Ishikawa (cell line): ENCODE measurements around the gene TF.

Experiments used
- CEBPB ChIP-seq: IDR thresholded peaks from 2 replicates; pipeline ENCODE4 v1.6.1; 2012
- EGR1 ChIP-seq: IDR thresholded peaks from 2 replicates; pipeline ENCODE4 v1.6.1; 2012
- EP300 ChIP-seq: IDR thresholded peaks from 2 replicates; pipeline ENCODE4 v1.6.1; 2012; ENCODE audit warnings: borderline replicate concordance
- FOXM1 ChIP-seq: IDR thresholded peaks from 2 replicates; pipeline ENCODE4 v1.6.1; 2012; ENCODE audit warnings: low read depth, borderline replicate concordance
- NFIC ChIP-seq: IDR thresholded peaks from 2 replicates; pipeline ENCODE4 v1.6.1; 2012
- RAD21 ChIP-seq: IDR thresholded peaks from 2 replicates; pipeline ENCODE4 v1.6.1; 2012; ENCODE audit warnings: low read depth
- TCF12 ChIP-seq: IDR thresholded peaks from 2 replicates; pipeline ENCODE4 v1.6.1; 2012; ENCODE audit warnings: low read depth
- TEAD4 ChIP-seq: IDR thresholded peaks from 2 replicates; pipeline ENCODE4 v1.6.1; 2012
- YY1 ChIP-seq: IDR thresholded peaks from 2 replicates; pipeline ENCODE4 v1.6.1; 2012; ENCODE audit warnings: low read depth
- TF ChIP-seq, protein P1 (sequence below): IDR thresholded peaks from 2 replicates; pipeline ENCODE4 v1.6.1; 2012; ENCODE audit warnings: low read depth, mild to moderate bottlenecking
- TF ChIP-seq, protein P2 (sequence below): IDR thresholded peaks from 2 replicates; pipeline ENCODE4 v1.6.1; 2012

DNA sequence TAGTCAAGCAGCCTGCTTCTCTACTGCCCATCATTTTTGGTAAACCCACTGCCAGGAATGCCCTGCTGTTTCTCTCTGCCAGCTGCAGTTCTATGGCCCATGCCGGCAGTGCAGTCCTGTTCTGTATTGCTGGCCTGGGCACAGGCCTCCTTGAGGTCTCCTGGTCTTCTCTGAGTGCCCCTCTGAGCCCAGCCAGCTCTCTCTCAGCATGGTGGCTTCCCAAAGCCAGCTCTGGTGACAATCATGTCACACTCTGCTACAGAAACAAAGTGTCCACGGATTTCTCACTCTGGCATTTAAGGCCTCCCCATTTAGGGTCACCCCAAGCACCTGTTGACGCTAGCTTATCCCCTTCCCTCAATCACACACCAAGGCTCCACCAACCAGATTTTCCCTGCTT lies 83.9 kb downstream of the TF start:
- no peak for TF ChIP-seq TEAD4
- TF ChIP-seq CEBPB: no peak
- no peak for TF ChIP-seq YY1
- TF ChIP-seq, protein P1, sequence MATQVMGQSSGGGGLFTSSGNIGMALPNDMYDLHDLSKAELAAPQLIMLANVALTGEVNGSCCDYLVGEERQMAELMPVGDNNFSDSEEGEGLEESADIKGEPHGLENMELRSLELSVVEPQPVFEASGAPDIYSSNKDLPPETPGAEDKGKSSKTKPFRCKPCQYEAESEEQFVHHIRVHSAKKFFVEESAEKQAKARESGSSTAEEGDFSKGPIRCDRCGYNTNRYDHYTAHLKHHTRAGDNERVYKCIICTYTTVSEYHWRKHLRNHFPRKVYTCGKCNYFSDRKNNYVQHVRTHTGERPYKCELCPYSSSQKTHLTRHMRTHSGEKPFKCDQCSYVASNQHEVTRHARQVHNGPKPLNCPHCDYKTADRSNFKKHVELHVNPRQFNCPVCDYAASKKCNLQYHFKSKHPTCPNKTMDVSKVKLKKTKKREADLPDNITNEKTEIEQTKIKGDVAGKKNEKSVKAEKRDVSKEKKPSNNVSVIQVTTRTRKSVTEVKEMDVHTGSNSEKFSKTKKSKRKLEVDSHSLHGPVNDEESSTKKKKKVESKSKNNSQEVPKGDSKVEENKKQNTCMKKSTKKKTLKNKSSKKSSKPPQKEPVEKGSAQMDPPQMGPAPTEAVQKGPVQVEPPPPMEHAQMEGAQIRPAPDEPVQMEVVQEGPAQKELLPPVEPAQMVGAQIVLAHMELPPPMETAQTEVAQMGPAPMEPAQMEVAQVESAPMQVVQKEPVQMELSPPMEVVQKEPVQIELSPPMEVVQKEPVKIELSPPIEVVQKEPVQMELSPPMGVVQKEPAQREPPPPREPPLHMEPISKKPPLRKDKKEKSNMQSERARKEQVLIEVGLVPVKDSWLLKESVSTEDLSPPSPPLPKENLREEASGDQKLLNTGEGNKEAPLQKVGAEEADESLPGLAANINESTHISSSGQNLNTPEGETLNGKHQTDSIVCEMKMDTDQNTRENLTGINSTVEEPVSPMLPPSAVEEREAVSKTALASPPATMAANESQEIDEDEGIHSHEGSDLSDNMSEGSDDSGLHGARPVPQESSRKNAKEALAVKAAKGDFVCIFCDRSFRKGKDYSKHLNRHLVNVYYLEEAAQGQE: no peak
- no peak for TF ChIP-seq TCF12
- no peak for TF ChIP-seq EGR1
- TF ChIP-seq RAD21: no peak
- TF ChIP-seq, protein P2, sequence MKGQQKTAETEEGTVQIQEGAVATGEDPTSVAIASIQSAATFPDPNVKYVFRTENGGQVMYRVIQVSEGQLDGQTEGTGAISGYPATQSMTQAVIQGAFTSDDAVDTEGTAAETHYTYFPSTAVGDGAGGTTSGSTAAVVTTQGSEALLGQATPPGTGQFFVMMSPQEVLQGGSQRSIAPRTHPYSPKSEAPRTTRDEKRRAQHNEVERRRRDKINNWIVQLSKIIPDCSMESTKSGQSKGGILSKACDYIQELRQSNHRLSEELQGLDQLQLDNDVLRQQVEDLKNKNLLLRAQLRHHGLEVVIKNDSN: no peak
- no peak for TF ChIP-seq NFIC
- no peak for TF ChIP-seq EP300
- TF ChIP-seq FOXM1: no peak
